Middle frontal gyrus (tissue), 1 donor: Measurements from ENCODE around the gene HSPA9.
"Not testable (repeated sequence)": the region's sequence is repeated elsewhere in the genome, so short reads cannot be mapped to it uniquely, and the experiment has no call there.

Source experiments
- DNase-seq: peaks from one replicate; pipeline ENCODE4 v3.0.0-alpha.2; 2015; ENCODE audit warnings: low spot score; ENCODE audit errors: extremely low spot score

Gene HSPA9

GRCh38 chr5:138533973-138534941, 40.9 kb downstream of the HSPA9 start:
- DNase-seq = no peak

- no peak for DNase-seq
Observed at GRCh38 chr5:138529812-138530211, 45.4 kb downstream of the HSPA9 start.

- no peak for DNase-seq
Observed at GRCh38 chr5:138528744-138529469, 46.3 kb downstream of the HSPA9 start.

GRCh38 chr5:138528208-138528607, 47.0 kb downstream of the HSPA9 start:
- DNase-seq = no peak

GRCh38 chr5:138527170-138527569, 48.0 kb downstream of the HSPA9 start:
- no peak for DNase-seq

- DNase-seq = no peak
Observed at GRCh38 chr5:138523406-138523805, 51.8 kb downstream of the HSPA9 start.

- DNase-seq = no peak
Observed at GRCh38 chr5:138520971-138521370, 54.2 kb downstream of the HSPA9 start.

GRCh38 chr5:138517437-138517836, 57.8 kb downstream of the HSPA9 start:
- no peak for DNase-seq

- DNase-seq = no peak
Observed at GRCh38 chr5:138515556-138516245, 59.5 kb downstream of the HSPA9 start.

- no peak for DNase-seq
Observed at GRCh38 chr5:138514021-138514420, 61.2 kb downstream of the HSPA9 start.

- no peak for DNase-seq
Observed at GRCh38 chr5:138508958-138509357, 66.2 kb downstream of the HSPA9 start.

- not testable (repeated sequence) for DNase-seq
Observed at GRCh38 chr5:138507485-138507884, 67.7 kb downstream of the HSPA9 start.

- DNase-seq = no peak
Observed at GRCh38 chr5:138506370-138507306, 68.6 kb downstream of the HSPA9 start.

GRCh38 chr5:138504799-138505198, 70.4 kb downstream of the HSPA9 start:
- no peak for DNase-seq
